SK-N-MC (cell line): ENCODE measurements around the gene PTPN1.

Experiments
- EZH2 ChIP-seq: fragments of 200-600 bp; sonication (generic); IDR thresholded peaks from one replicate; pipeline ENCODE4 v1.6.1; 2017; ENCODE audit warnings: antibody characterized with exemption
- FOXP2 ChIP-seq: optimal IDR thresholded peaks from 2 replicates; pipeline ENCODE3; 2011; ENCODE audit warnings: mild to moderate bottlenecking, moderate library complexity; ENCODE audit not compliant: insufficient read depth; ENCODE audit errors: extremely low read length, control extremely low read depth
- POLR2AphosphoS5 ChIP-seq: IDR thresholded peaks from 2 replicates; pipeline ENCODE4 v1.6.1; 2012; ENCODE audit warnings: mild to moderate bottlenecking, low read depth, low read length, borderline replicate concordance

GRCh38 chr20:50563133-50563944, 53.2 kb downstream of the PTPN1 start:
- TF ChIP-seq POLR2AphosphoS5 (no peak), EZH2 (no peak), FOXP2 (no peak)
